ENCODE results near the gene MRM1.

Gene MRM1

DNA sequence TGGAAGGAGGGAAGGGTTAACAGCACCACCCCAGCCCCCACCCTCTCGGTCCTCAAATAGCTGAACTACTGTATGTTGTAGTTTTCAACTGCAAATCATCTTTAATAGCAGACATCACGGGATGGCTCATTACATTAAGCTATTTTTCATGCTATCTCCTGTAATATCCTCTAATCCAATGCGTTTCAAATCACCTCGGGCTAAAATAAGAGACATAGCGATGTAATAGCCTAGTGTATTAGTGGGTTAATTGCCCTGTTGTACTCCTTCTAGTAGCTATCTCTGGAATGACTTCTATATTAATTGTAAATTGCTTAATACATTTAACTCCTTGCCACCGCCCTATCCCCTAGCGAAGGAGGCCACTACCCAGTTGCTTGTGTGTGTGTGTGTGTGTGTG lies 54.3 kb downstream of the MRM1 start:
- no peak overlapping the region for H3K4me3 Mint-ChIP-seq
- no peaks in the 10 kb centered on the region for H3K9me3 Mint-ChIP-seq
- no peaks in the 10 kb centered on the region for H3K36me3 Mint-ChIP-seq (ENCODE audit: low read depth)
- H3K4me1 Mint-ChIP-seq (ENCODE audit: low read depth), result peaks cover 17% of the 10 kb centered on the region
- H3K27ac Mint-ChIP-seq, result no peak overlapping the region
- peaks cover 47% of the 10 kb centered on the region for H3K27me3 Mint-ChIP-seq
- intact Hi-C loops (cut with micrococcal nuclease), result no loop called here

DNA sequence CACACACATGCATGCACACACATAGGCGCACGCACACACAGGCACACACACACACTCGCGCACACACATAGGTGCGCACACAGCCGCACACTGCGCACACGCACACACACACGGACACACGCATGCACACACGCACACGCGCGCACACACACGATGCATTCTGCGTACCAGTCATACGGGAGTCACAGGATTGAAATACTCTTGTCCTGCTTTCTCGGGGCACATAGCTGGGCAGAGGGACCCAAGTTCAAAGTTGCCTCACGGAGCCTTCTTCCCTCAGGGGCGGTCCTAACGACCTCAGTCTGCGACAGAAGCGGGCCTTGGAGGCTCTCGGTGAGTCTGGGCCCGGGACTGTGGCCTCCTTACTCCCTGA lies 56.0 kb downstream of the MRM1 start:
- Mint-ChIP-seq H3K9me3 (no peaks in the 10 kb centered on the region), H3K27me3 (peaks cover 38% of the 10 kb centered on the region), H3K4me1 (ENCODE audit: low read depth) (peaks cover 17% of the 10 kb centered on the region), H3K27ac (no peak overlapping the region), H3K4me3 (peak overlapping the region; percentile 67), H3K36me3 (ENCODE audit: low read depth) (no peaks in the 10 kb centered on the region)
- intact Hi-C loops (cut with micrococcal nuclease), result no loop called here

DNA sequence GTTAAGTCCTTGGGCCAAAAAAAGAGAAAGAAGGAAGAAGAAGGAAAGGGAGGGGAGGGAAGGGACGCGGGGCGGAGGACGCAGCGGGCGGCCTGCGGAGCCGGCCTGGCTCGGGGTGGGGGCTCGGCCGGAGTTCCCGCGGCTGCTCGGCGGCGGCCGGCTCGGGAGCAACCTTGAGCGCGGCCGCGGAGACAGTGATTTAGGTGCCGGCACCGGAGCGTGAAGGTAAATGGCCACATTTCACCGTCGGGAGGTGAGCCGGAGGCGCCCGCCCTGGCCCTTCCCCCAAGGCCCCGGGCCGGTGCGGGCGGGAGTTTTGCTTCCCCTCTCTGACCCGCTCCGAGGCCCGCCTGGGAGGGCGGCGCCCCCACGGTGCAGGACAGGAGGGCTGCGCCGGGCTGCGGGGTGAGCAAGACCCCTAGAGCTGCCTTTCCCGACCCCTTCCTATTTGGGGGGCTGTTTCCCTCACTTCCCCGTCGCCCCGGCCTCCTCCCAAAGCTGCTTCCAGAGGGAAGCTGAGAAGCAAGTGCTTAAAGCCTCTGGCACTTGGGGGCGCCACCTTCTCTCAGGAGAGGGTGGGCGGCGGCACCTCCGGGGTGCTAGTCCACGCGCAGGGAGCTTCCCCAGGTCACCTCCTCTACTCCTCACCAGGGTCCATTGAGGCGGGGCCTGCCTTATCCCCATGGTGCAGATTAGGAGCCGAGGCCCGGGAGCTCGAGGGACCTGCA lies 56.5 kb downstream of the MRM1 start:
- Mint-ChIP-seq H3K4me3 (peak overlapping the region; percentile 67), H3K4me1 (ENCODE audit: low read depth) (peaks cover 17% of the 10 kb centered on the region), H3K9me3 (no peaks in the 10 kb centered on the region), H3K27me3 (peaks cover 38% of the 10 kb centered on the region), H3K36me3 (ENCODE audit: low read depth) (no peaks in the 10 kb centered on the region), H3K27ac (no peak overlapping the region)
- intact Hi-C loops (cut with micrococcal nuclease), result no loop called here
